GM19035 (cell line): ENCODE data around the gene PTCD1.
"Not testable (repeated sequence)": the region's sequence is repeated elsewhere in the genome, so short reads cannot be mapped to it uniquely, and the experiment has no call there.

ENCODE experiments used
- ATAC-seq: cut with Tn5 transposase; IDR thresholded peaks from one replicate; pipeline ENCODE4 v1.9.1; 2021; ENCODE audit not compliant: unreplicated experiment

Gene PTCD1

DNA sequence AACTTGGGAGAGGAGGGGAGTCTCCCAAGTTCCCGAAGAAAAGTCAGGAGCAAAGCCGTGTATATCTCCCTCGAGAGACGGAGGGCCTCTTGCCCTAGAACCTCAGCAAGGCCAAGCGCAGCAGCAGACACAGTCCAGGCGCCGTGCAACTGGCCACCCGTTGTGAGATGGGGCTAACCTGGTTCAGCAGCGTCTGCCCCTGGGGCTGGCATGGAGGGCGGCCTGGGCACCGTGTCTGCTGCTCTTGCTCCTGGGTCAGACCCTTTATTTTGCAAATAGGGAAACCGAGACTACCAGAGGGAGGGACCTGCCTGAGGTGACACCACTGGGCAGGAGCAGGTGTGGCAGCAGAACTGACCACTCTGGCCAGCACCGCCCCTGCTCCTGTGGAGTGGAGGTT, 13.9 kb upstream of the PTCD1 start:
- ATAC-seq: no peak

DNA sequence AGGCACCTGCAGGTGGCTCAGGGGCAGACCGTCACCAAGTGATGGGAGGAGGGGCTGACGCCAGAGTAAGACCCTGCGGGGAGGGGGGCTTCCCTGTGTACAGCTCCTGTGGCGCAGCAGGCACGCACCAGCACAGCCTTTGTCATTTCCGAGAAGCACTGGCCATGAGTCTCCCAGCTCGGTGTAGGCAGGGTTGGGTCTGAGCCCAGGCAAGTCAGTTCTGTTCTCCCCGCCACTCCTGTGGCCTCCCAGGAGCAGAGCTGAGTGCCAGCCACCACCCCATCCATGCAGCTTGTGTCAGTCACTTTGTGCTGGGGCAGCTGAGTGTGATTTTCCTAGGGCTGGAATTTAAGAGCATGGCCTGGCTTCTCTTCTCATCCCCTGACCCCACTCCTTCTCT, 13.3 kb upstream of the PTCD1 start:
- ATAC-seq: no peak

DNA sequence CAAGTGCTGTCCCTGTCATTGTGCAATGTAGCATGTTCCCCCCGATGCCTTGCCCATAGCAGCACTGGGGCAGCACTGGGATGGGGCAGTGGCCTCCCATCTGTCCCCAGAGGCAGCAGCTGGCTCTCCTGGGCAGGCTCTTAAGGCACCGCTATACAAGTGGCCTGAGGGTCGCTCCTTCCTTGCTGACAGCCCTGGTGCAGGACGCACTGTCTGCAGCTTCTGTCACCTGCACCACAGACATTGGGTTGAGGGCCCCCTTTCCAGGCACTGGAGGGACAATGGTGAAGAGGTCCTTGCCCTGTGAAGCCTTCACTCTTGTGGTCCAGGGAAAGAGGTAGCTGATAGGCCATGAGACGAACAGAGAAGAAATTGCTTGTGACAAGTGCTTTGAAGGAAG, 10.7 kb upstream of the PTCD1 start:
- ATAC-seq: no peak

DNA sequence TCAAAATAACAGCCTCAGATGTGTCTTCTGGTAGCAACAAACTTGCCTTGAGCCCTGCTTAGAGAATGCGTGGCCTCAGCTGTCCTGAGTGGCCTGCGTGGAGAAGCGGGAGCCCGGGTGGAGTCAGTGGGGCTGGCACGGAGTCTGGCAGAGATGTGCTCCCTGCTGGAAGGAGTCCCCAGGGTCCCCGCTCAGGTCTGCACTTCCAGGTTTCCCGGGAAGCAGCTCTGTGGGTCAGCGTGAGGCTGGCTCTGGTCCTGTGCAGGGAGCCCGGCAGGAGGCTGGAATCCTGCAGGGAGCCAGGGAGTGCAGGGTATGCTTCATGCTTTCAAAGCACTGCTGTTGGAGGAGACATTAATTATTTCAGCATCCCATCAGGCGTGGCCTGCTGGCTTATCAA, 10.3 kb upstream of the PTCD1 start:
- ATAC-seq: no peak

DNA sequence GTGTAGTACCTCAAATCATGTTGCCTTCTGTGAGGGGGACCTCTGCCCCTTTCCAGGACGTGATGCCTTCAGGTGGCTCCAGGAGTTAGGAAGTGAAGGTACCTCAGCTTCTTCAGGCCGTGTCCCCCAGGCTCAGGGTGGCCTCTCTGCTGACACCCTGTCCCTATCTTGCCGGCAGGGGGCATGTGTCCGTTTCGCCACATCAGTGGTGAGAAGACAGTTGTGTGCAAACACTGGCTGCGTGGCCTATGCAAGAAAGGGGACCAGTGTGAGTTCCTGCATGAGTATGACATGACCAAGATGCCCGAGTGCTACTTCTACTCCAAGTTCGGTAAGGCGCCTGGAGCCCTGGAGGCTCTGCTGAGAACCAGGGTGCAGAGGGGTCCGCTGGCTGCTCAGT, 9.3 kb upstream of the PTCD1 start:
- no peak for ATAC-seq

- no peak for ATAC-seq
Observed at GRCh38 chr7:99446096-99446495, 7.5 kb upstream of the PTCD1 start.

DNA sequence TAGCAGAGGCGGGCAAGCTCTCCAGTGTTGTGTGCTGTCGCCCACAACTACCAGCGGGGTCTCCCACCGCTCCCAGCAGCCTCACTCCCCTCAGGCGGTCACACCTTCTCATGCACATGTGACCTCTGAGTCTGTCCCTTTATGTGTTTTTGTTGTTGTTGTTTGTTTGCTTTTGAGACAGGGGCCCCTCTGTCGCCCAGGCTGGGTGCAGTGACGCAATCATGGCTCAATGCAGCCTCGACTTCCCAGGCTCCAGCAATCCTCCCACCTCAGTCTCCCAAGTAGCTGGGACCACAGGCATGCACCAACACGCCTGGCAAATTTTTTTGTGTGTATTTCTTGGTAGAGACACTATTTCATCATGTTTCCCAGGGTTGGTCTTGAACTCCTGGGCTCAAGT, 1.6 kb upstream of the PTCD1 start:
- no peak for ATAC-seq

- ATAC-seq: peak; percentile 11
Observed at GRCh38 chr7:99437946-99438572, 539 bp downstream of the PTCD1 start.

GRCh38 chr7:99433158-99433557, 5.4 kb downstream of the PTCD1 start:
- ATAC-seq: no peak

- not testable (repeated sequence) for ATAC-seq
Observed at GRCh38 chr7:99431756-99432540, 6.7 kb downstream of the PTCD1 start.

DNA sequence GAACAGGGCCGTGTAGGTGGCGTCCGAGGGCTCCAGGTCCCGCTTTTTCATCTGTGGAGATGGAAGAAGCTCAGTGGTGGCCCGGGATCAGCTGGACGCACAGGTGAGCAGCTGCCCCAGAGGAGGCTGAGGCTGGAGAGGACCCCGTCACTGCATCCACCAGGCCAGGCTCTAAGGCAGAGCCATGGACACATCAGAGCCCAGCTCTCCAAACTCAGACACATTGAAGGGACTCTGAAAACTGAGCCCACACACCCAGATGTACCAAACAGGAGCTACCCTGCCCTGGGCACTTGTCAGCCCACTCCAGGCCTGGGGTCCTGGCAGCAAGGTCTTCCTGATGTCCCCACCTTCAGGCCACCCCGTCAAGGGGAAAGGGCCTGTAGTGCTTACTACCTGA, 8.8 kb downstream of the PTCD1 start:
- ATAC-seq: no peak

DNA sequence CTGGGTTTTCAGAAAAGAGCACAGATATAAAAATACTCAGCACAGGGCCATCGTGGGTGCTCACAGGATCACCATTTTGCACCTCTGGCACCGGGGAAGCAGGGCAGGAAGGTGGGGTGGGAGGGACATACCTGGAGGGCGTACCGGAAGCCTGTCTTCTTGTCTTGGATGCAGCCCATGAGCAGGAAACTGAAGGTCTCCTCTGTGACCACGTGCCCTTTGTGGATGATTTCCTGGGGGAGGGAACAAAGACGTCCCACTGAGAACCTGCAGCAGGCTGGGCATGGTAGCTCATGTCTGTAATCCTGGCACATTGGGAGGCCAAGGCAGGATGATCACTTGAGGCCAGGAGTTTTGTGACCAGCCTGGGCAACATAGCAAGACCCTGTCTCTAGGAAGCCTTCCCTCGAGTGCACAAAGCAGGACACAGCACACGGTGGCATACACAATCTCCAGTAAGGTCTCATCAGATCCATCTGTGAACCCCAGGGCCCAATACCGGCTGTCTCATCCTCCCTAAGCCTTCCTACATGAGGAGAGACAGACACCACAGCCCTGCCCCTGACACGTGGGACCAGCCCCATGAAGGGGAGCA, 9.5 kb downstream of the PTCD1 start:
- no peak for ATAC-seq

- no peak for ATAC-seq
Observed at GRCh38 chr7:99424932-99425730, 13.5 kb downstream of the PTCD1 start.

DNA sequence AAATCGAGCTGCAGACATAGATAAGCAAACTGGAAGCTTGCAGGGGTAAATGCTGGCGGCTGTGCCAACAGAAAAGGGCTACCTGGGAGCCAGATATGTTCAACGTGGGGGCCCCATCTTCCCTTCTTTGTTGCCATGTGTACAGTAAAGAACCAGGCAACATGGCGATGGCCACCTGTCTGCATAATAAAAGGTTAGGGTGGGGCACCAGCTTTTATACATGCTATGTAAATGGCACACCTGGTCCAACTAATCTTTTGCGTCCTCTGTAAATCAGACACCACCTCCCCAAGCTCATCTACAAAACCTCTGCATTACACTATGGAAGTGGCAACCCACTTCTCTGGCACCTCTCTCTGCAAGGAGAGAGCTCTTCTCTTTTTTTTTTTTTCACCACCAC, 16.0 kb downstream of the PTCD1 start:
- no peak for ATAC-seq

GRCh38 chr7:99422186-99422585, 16.4 kb downstream of the PTCD1 start:
- ATAC-seq: no peak

DNA sequence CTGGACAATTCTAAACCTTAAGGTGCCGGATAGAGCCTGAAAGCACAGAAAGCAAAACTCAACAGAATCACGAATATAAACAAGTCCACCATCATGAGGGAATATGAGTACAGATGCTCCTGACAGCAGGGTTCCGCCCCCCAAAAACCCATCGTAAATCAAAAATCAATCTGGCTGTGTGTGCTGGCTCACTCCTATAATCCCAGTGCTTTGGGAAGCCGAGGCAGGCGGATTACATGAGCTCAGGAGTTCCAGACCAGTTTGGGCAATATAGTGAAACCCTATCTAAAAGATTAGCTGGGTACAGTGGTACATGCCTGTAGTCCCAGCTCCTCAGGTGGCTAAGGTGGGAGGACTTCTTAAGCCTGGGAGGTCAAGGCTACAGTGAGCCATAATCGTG, 17.6 kb downstream of the PTCD1 start:
- no peak for ATAC-seq

- ATAC-seq: no peak
Observed at GRCh38 chr7:99420213-99420612, 18.4 kb downstream of the PTCD1 start.

- no peak for ATAC-seq
Observed at GRCh38 chr7:99419323-99420021, 19.1 kb downstream of the PTCD1 start.

DNA sequence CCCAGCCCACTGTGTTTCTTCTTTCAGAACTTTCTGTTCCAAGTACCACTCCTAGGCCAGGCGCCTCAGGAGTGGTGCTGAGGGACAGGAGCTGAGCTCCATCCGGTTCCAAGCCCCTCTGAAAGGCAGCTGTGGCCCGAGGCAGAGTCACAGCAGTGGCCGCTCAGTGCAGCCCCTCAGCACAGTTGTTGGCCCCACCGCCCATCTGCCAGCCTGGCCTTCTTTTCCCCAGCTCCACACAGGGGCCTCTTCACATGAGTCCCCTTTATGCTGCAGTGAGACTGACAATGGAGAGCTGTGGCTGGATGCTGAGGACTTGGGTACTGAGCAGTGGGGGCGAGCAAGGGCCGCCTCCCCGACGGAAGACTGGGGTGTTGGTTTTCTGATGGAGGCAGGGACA, 20.3 kb downstream of the PTCD1 start:
- ATAC-seq: no peak

- not testable (repeated sequence) for ATAC-seq
Observed at GRCh38 chr7:99415513-99416127, 23.0 kb downstream of the PTCD1 start.

DNA sequence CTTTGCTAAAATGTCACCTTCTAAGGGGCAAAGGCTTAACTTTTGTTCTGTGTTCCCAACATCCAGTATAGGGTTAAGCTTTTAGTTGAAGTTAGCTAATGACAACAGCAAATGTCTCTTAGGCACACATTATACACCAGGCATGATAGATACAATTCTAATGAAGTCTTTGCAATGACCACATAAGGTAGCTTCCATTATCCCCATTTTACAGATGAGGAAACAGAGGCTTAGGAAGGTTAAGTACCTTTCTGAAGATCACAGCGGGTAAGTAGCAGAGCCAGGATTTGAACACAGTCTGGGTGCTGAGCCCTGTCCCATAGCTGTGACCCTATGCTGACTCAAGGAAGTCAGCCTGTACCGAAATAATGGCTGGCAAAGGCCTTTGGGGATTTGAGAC, 28.0 kb downstream of the PTCD1 start:
- no peak for ATAC-seq
